Spleen (tissue), 7 donors: ENCODE results near the gene CNTNAP2.

Experiments
- POLR2AphosphoS5 ChIP-seq, 3 donors: sonication (generic); formaldehyde crosslinking; IDR thresholded peaks; one replicate each; pipeline ENCODE4 v1.5.1; 2017; ENCODE audit warnings: antibody characterized with exemption in 3 of 3
- TF ChIP-seq, protein P1 (sequence below), 11 experiments: fragments of 200-600 bp in 7 of 11; fragments of 450-650 bp in 4 of 11; sonication (generic) in 4 of 11; IDR thresholded peaks in 8 of 11; conservative IDR thresholded peaks in 3 of 11; 1 replicate in 7 of 11; 2 replicates in 4 of 11; pipeline versions ENCODE4 v1.4.0 to v1.8.0; 2016 to 2021; ENCODE audit warnings: antibody characterized with exemption in 11 of 11, inconsistent platforms in 4 of 11, mild to moderate bottlenecking in 1 of 11
- donor health status: DM: no; HTN: no; CAD: no; lungs with moderate emphysema.
- donor health status: DM: no; HTN: no; CAD: no.
- donor health status: DM: no; HTN: no; CAD: no.

DNA sequence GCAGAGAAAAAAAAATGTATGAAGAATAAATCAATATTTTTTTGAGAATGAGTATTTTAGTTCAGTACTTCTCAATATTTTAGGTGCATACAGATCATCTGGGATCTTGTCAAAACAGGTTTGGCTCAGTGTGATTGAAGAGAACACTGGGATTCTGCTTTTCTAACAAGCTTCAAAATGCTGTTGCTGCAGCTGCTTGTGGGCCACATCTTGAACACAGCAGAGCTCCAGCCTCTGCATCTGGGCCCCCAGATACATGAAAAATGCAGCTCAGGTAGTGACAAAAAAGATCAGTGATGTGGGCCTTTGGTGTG is 1296.9 kb downstream of the CNTNAP2 start:
- TF ChIP-seq, protein P1, sequence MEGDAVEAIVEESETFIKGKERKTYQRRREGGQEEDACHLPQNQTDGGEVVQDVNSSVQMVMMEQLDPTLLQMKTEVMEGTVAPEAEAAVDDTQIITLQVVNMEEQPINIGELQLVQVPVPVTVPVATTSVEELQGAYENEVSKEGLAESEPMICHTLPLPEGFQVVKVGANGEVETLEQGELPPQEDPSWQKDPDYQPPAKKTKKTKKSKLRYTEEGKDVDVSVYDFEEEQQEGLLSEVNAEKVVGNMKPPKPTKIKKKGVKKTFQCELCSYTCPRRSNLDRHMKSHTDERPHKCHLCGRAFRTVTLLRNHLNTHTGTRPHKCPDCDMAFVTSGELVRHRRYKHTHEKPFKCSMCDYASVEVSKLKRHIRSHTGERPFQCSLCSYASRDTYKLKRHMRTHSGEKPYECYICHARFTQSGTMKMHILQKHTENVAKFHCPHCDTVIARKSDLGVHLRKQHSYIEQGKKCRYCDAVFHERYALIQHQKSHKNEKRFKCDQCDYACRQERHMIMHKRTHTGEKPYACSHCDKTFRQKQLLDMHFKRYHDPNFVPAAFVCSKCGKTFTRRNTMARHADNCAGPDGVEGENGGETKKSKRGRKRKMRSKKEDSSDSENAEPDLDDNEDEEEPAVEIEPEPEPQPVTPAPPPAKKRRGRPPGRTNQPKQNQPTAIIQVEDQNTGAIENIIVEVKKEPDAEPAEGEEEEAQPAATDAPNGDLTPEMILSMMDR (IDR thresholded peaks at IDR 0.05 in 8 of 11, conservative IDR thresholded peaks at IDR 0.05 in 3 of 11) = no peak
- no peak for TF ChIP-seq POLR2AphosphoS5 (IDR thresholded peaks at IDR 0.05)
